Ascending aorta (tissue), 2 donors: ENCODE results near the gene CCNJL. TPM values are rescaled to one million over a fixed set of nuclear protein-coding genes. Genes with fewer than 3 reads are reported as not detected.
"Not testable (repeated sequence)": the region's sequence is repeated elsewhere in the genome, so short reads cannot be mapped to it uniquely, and the experiment has no call there.

Source experiments
- DNase-seq, 2 donors: peaks; one replicate each; pipeline ENCODE4 v3.0.0-alpha.2; 2019; ENCODE audit warnings: low spot score in 2 of 2
- H3K27ac ChIP-seq, 2 donors: fragments of 200-600 bp; sonication (generic); one replicate each; pipeline ENCODE4 v1.5.1; 2016 to 2017; ENCODE audit warnings: mild to moderate bottlenecking in 1 of 2
- H3K27me3 ChIP-seq: fragments of 200-600 bp; sonication (generic); one replicate; pipeline ENCODE4 v1.5.1; 2017
- H3K36me3 ChIP-seq, 2 donors: fragments of 200-600 bp; sonication (generic); one replicate each; pipeline ENCODE4 v1.5.1; 2016
- H3K4me1 ChIP-seq, 2 donors: fragments of 200-600 bp; sonication (generic); one replicate each; pipeline ENCODE4 v1.5.1; 2016 to 2017; ENCODE audit warnings: mild to moderate bottlenecking in 1 of 2
- H3K4me3 ChIP-seq, 2 donors: fragments of 200-600 bp; sonication (generic); one replicate each; pipeline ENCODE4 v1.5.1; 2016 to 2017; ENCODE audit warnings: mild to moderate bottlenecking in 1 of 2
- H3K9me3 ChIP-seq, 2 donors: fragments of 200-600 bp; sonication (generic); one replicate each; pipeline ENCODE4 v1.5.1; 2016
- intact Hi-C: fragments of 100-400 bp; cut with DNase I; formaldehyde crosslinking; loops from one replicate; pipeline ENCODE4 v1.15.1; 2023
- total RNA-seq: library from RNA; depleted of rRNA; stranded (reverse); fragments of >200 nt; gene quantifications from one replicate; pipeline ENCODE4 v1.1.0, GENCODE V29; 2016
- TF ChIP-seq, protein P1 (sequence below), 3 experiments: fragments of 200-600 bp in 2 of 3; fragments of 450-650 bp in 1 of 3; sonication (generic) in 2 of 3; IDR thresholded peaks; one replicate each; pipeline ENCODE4 v1.5.1; 2016 to 2019; ENCODE audit warnings: antibody characterized with exemption in 3 of 3, mild to moderate bottlenecking in 1 of 3, moderate library complexity in 1 of 3

CCNJL gene
- total RNA-seq, 1 donor from 2014 or later: not detected

DNA sequence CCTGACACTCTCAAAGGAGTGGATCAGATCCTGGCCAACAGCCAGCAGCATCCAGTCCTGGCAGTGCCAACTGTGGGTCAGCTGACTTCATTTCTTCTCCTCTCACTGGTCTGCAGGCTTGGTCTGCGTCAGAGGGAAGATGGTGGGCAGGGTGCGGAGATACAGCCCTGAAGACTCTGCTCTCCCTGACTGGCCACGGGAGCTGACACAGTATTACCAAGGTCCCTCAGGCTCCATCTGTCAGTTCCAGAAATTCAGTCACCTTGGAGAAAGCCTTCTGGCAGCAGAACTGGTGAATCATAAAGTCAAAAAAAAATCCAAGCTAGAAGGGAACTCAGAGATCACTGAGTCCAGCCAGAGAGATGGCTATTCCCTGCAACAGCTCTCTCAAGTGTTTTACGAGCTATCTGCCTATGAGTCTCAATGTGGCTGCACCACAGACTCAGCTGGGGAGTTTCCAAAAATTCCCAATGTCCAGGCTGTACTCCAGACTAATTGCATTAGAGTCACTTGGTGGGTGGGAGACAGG lies 30.1 kb upstream of the CCNJL start:
- no peaks in the 10 kb centered on the region for H3K27me3 ChIP-seq
- H3K9me3 ChIP-seq: no peaks in the 10 kb centered on the region
- TF ChIP-seq, protein P1, sequence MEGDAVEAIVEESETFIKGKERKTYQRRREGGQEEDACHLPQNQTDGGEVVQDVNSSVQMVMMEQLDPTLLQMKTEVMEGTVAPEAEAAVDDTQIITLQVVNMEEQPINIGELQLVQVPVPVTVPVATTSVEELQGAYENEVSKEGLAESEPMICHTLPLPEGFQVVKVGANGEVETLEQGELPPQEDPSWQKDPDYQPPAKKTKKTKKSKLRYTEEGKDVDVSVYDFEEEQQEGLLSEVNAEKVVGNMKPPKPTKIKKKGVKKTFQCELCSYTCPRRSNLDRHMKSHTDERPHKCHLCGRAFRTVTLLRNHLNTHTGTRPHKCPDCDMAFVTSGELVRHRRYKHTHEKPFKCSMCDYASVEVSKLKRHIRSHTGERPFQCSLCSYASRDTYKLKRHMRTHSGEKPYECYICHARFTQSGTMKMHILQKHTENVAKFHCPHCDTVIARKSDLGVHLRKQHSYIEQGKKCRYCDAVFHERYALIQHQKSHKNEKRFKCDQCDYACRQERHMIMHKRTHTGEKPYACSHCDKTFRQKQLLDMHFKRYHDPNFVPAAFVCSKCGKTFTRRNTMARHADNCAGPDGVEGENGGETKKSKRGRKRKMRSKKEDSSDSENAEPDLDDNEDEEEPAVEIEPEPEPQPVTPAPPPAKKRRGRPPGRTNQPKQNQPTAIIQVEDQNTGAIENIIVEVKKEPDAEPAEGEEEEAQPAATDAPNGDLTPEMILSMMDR (IDR thresholded peaks at IDR 0.05): no peak
- H3K4me1 ChIP-seq: no peaks in the 10 kb centered on the region
- no peak overlapping the region for H3K4me3 ChIP-seq
- no peak for DNase-seq
- no peaks in the 10 kb centered on the region for H3K36me3 ChIP-seq
- intact Hi-C loops: no loop called here
- H3K27ac ChIP-seq: no peak overlapping the region

DNA sequence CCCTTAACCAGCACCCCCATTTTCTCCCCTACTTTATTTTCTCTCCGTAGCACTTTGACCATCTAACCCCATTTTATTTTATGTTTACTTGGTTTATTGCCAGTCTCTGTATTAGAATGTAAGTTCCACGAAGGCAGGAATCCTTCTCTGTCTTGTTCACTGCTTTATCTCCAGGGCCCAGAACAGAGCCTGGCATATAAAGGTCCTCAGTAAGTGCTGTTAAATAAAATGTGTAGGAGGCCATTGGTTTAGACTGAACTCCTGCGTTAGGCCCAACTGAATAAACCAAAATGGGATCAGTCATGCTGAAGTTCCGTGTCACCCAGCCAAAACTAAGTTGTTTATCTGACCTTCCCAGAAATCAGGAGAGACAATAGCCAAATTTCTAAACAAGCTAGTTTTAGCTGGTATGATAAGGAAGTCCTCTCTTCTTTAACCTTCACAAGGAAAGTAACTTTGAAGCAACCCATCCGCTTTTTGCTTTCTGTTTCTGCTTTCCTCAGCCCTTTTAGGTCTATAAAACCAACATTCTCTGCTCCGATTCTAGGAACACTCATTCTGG lies 29.0 kb upstream of the CCNJL start:
- H3K4me3 ChIP-seq: no peak overlapping the region
- no peaks in the 10 kb centered on the region for H3K9me3 ChIP-seq
- H3K27me3 ChIP-seq: no peaks in the 10 kb centered on the region
- TF ChIP-seq, protein P1 (IDR thresholded peaks at IDR 0.05): no peak
- intact Hi-C loops: no loop called here
- no peak for DNase-seq
- no peak overlapping the region for H3K27ac ChIP-seq
- no peaks in the 10 kb centered on the region for H3K36me3 ChIP-seq
- H3K4me1 ChIP-seq: no peaks in the 10 kb centered on the region

DNA sequence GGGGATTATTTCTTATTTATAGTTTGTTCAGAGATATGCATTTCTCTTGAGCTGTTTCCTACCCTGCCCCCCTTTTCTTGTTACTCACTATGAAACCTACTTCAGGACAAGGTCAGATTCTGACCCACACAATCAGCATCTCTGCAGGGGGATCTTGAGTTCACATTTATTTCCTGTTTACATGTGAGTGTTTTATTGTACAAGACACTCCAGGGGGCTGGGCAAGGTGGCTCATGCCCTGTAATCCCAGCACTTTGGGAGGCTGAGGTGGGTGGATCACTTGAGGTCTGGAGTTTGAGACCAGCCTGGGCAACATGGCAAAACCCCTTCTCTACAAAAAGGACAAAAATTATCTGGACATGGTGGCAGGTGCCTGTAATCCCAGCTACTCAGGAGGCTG lies 28.1 kb upstream of the CCNJL start:
- H3K4me3 ChIP-seq, H3K27ac ChIP-seq, H3K4me1 ChIP-seq, intact Hi-C loops, DNase-seq, H3K36me3 ChIP-seq, H3K9me3 ChIP-seq, H3K27me3 ChIP-seq: not testable (repeated sequence)

DNA sequence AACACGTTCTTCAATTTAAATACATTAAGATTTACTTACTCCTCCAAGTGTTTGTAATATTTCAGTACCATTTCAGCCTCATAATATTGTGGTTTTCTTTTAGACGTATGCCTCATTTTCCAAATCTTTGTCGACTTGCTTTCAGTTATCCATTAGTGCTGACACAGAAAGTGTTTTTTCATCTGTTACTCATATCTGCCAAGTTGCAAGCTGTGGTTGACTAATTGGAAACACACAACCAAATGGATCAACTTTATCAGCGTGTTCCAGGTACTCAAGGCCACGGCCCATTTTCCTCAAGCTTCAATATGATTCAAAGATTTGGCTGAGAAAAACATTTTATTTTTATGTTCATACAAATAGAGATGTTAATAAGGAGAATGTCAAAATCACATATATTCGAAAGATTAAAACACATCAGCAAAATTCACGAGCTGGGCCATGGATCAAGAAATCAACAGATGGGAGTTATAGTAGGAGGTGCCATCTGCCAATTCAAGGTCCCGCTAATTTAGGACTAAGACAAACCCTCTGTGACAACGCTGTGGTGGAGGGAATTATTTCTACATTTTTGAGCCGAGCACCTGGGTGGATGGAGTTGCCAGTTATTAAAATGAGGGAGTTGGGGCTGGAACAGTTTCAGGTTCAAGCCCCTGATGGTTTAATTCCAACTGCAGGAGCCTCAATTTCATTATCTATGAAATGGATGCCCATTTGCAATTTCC lies 27.2 kb upstream of the CCNJL start:
- intact Hi-C loops: no loop called here
- H3K36me3 ChIP-seq: no peaks in the 10 kb centered on the region

DNA sequence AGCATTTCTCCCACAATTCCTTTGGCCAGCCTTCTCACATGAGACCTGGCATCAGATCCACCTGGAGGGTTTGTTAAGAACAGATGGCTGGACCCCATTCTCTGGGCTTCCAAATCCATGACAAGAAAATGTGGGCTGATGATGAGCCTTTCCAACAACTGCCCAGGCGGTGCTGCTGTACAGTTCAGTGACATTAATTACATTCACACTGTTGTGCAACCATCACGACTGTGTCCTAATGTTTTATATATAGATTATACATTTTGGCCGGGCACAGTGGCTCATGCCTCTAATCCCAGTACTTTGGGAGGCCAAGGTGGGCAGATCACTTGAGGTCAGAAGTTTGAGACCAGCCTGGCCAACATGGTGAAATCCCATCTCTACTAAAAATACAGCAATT lies 22.4 kb upstream of the CCNJL start:
- intact Hi-C loops, DNase-seq: not testable (repeated sequence)

More for the DNA sequence above, 27.2 kb upstream of the CCNJL start:
- Histone ChIP-seq H3K27me3 (no peaks in the 10 kb centered on the region), H3K4me1 (no peaks in the 10 kb centered on the region), H3K4me3 (no peak overlapping the region), H3K9me3 (no peaks in the 10 kb centered on the region), H3K27ac (no peak overlapping the region)
- TF ChIP-seq, protein P1 (IDR thresholded peaks at IDR 0.05): no peak
- DNase-seq: no peak

DNA sequence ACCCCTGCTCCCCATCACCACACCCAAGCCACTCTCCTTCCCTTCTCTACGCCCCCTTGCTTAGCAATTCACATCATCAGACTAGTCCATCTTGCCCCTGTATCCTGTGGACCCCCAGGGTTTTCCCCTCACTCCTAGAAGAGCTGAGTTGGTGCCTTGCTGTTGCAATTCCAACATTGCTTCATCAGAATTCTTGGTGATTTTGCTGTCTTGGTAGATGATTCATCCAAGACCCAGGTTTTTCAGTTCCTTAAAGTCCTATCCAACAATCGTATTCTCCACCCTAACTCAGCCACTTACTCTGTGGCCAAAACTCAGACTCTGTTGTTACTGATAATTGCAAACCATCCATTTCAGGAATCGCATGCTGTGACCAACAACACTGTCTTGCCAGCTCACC lies 21.4 kb upstream of the CCNJL start:
- intact Hi-C loops: no loop called here
- H3K27ac ChIP-seq: no peak overlapping the region
- H3K4me1 ChIP-seq: no peaks in the 10 kb centered on the region
- DNase-seq: no peak
- H3K9me3 ChIP-seq: no peaks in the 10 kb centered on the region
- H3K27me3 ChIP-seq: no peaks in the 10 kb centered on the region
- TF ChIP-seq, protein P1 (IDR thresholded peaks at IDR 0.05): no peak
- no peak overlapping the region for H3K4me3 ChIP-seq
- H3K36me3 ChIP-seq: no peaks in the 10 kb centered on the region

More for the DNA sequence above, 22.4 kb upstream of the CCNJL start:
- not testable (repeated sequence) for H3K9me3 ChIP-seq, H3K27ac ChIP-seq, H3K36me3 ChIP-seq, H3K4me1 ChIP-seq, H3K4me3 ChIP-seq, H3K27me3 ChIP-seq
